Neural progenitor cell (in vitro differentiated cells): ENCODE results near the gene PIAS1.

Source experiments
- CTCF ChIP-seq: fragments of 200-600 bp; sonication (generic); IDR thresholded peaks from 2 replicates; pipeline ENCODE4 v1.5.1; 2017; ENCODE audit warnings: antibody characterized with exemption, mild to moderate bottlenecking
- EZH2 ChIP-seq: fragments of 200-600 bp; sonication (generic); IDR thresholded peaks from 2 replicates; pipeline ENCODE4 v1.6.1; 2017; ENCODE audit warnings: antibody characterized with exemption, mild to moderate bottlenecking, moderate library complexity
- EZH2phosphoT487 ChIP-seq: fragments of 200-600 bp; sonication (generic); IDR thresholded peaks from 2 replicates; pipeline ENCODE4 v1.6.1; 2017; ENCODE audit warnings: antibody characterized with exemption

- TF ChIP-seq CTCF (no peak), EZH2 (no peak), EZH2phosphoT487 (no peak)
These were observed 20.0 kb upstream of the PIAS1 start for GRCh38 chr15:68034081-68034480.
